GM12878 (cell line): ENCODE data around the gene ZFHX2. TPM values are rescaled to one million over a fixed set of nuclear protein-coding genes. Genes with fewer than 3 reads are reported as not detected.

Experiments used
- ATAC-seq: fragments of 200-7000 bp; cut with Tn5 transposase; 3 replicates; pipeline ENCODE4 v1.9.1; 2020; ENCODE audit warnings: mild to moderate bottlenecking, moderate library complexity
- BruUV-seq: library from RNA; stranded (reverse); fragments of 400-500 nt; replicated peaks from 2 replicates; lab custom pipeline; 2021; lab: Mats Ljungman, UMichigan
- CTCF ChIA-PET: fragments of 300-600 bp; sonication (Branson Sonifier 250); formaldehyde crosslinking; extraction: SDS; loops from one replicate; lab custom pipeline; 2021; ENCODE audit warnings: inconsistent platforms; lab: Yijun Ruan, JAX
- POLR2A ChIA-PET: fragments of 350-600 bp; formaldehyde crosslinking; extraction: SDS; loops from one replicate; lab custom pipeline; 2021; ENCODE audit warnings: inconsistent platforms; lab: Charles Lee
- RAD21 ChIA-PET: fragments of 300-600 bp; sonication (Branson Sonifier 250); formaldehyde crosslinking; loops from one replicate; lab custom pipeline; 2023; ENCODE audit warnings: antibody characterized with exemption; ENCODE audit not compliant: unreplicated experiment; lab: Charles Lee
- SMC1A ChIA-PET: fragments of 300-600 bp; sonication (Branson Sonifier 250); formaldehyde crosslinking; loops from one replicate; lab custom pipeline; 2023; ENCODE audit not compliant: unreplicated experiment, uncharacterized antibody; lab: Charles Lee
- DNase-seq: peaks from one replicate; pipeline ENCODE4 v3.0.0-alpha.2; 2011; ENCODE audit warnings: low read depth, low spot score
- FAIRE-seq: peaks from 3 replicates; lab custom pipeline; 2011; peaks lifted over from hg19 to GRCh38; lab: Jason Lieb, UNC
- H2AFZ ChIP-seq: 2 replicates; pipeline ENCODE4 v1.6.0; 2011; ENCODE audit warnings: low read depth, low read length, control low read depth; ENCODE audit not compliant: control insufficient read depth
- H3K27ac ChIP-seq: 2 replicates; pipeline ENCODE4 v1.5.1; 2011; ENCODE audit warnings: control low read depth; ENCODE audit not compliant: control insufficient read depth, insufficient read depth
- H3K27me3 ChIP-seq, 2 experiments: replicated peaks in 1 of 2; 2 replicates each; pipeline versions ENCODE4 v1.6.0 to v1.6.1; 2011; ENCODE audit warnings: low read length in 1 of 2; ENCODE audit not compliant: control insufficient read depth in 2 of 2, insufficient read depth in 2 of 2
- H3K36me3 ChIP-seq, 2 experiments: 2 replicates each; pipeline ENCODE4 v1.5.1; 2011; ENCODE audit warnings: low read length in 1 of 2; ENCODE audit not compliant: control insufficient read depth in 2 of 2, insufficient read depth in 2 of 2
- H3K4me1 ChIP-seq: 2 replicates; pipeline ENCODE4 v1.6.1; 2011; ENCODE audit warnings: mild to moderate bottlenecking, low read length, moderate library complexity, mixed read lengths; ENCODE audit not compliant: control insufficient read depth, insufficient read depth
- H3K4me2 ChIP-seq: 2 replicates; pipeline ENCODE4 v1.6.0; 2011; ENCODE audit warnings: control low read depth; ENCODE audit not compliant: control insufficient read depth, insufficient read depth
- H3K4me3 ChIP-seq: fragments of 200-600 bp; sonication (generic); 2 replicates; pipeline ENCODE4 v1.5.1; 2016
- H3K79me2 ChIP-seq: 2 replicates; pipeline ENCODE4 v1.6.0; 2011; ENCODE audit warnings: low read length; ENCODE audit not compliant: control insufficient read depth, insufficient read depth
- H3K9ac ChIP-seq: 2 replicates; pipeline ENCODE4 v1.8.0; 2011; ENCODE audit warnings: low read length, control low read depth, mixed read lengths; ENCODE audit not compliant: control insufficient read depth, insufficient read depth
- H3K9me3 ChIP-seq: replicated peaks from 3 replicates; pipeline ENCODE4 v1.5.1; 2011; ENCODE audit warnings: mild to moderate bottlenecking, low read length; ENCODE audit not compliant: control insufficient read depth, insufficient read depth
- H4K20me1 ChIP-seq: 2 replicates; pipeline ENCODE4 v1.6.0; 2011; ENCODE audit not compliant: control insufficient read depth, insufficient read depth
- EED ChIP-seq: sonication (generic); IDR thresholded peaks from 2 replicates; pipeline ENCODE4 v1.6.1; 2016; ENCODE audit warnings: antibody characterized with exemption, low read depth
- JUND ChIP-seq: IDR thresholded peaks from 2 replicates; pipeline ENCODE4 v1.6.1; 2012; ENCODE audit warnings: low read depth, mild to moderate bottlenecking, low read length, improper control_type of control experiment, moderate library complexity
- POLR2A ChIP-seq: IDR thresholded peaks from 2 replicates; pipeline ENCODE4 v1.6.1; 2011; ENCODE audit warnings: low read depth, mild to moderate bottlenecking, low read length
- POU2F2 ChIP-seq: IDR thresholded peaks from 3 replicates; pipeline ENCODE4 v1.6.1; 2011; ENCODE audit warnings: low read depth, mild to moderate bottlenecking, low read length, borderline replicate concordance
- RAD51 ChIP-seq: fragments of 450-650 bp; IDR thresholded peaks from 2 replicates; pipeline ENCODE4 v1.6.1; 2016; ENCODE audit warnings: moderate library complexity, mild to moderate bottlenecking, inconsistent platforms
- STAT1 ChIP-seq: fragments of 450-650 bp; conservative IDR thresholded peaks from 2 replicates; pipeline ENCODE4 v1.6.1; 2014; ENCODE audit warnings: antibody characterized with exemption, mild to moderate bottlenecking
- ZNF217 ChIP-seq: fragments of 450-650 bp; IDR thresholded peaks from 2 replicates; pipeline ENCODE4 v1.6.1; 2017; ENCODE audit warnings: antibody characterized with exemption, mild to moderate bottlenecking
- WGBS: methylation state at CpG from one replicate; pipeline ENCODE4 v1.1.6; 2016; ENCODE audit warnings: low lambda C conversion rate; ENCODE audit not compliant: insufficient replicate concordance, insufficient coverage; ENCODE audit errors: missing lambda C conversion rate; 5-methylcytosine and 5-hydroxymethylcytosine counted together
- in situ Hi-C: fragments of 300-500 bp; cut with MboI; formaldehyde crosslinking; loops from 9 replicates; pipeline ENCODE4 v1.14.3; 2018; ENCODE audit warnings: mixed read lengths
- intact Hi-C: fragments of 100-400 bp; cut with micrococcal nuclease; formaldehyde crosslinking; loops from one replicate; pipeline ENCODE4 v1.14.2; 2022; ENCODE audit not compliant: unreplicated experiment
- polyA plus RNA-seq, 11 experiments: library from polyadenylated mRNA; depleted of rRNA in 4 of 11; unstranded in 6 of 11; stranded (reverse) in 5 of 11; fragments of >200 nt; fragmentation: Nextera tagmentation in 4 of 11; fragmentation: Illumina TruSeq in 1 of 11; extraction: Ambion mirVana in 4 of 11; extraction: Trizol in 1 of 11; gene quantifications; 1 replicate in 1 of 11; 2 replicates in 10 of 11; pipeline versions ENCODE4 v1.2.1 to v1.2.3, GENCODE V29; 2011 to 2016; ENCODE audit warnings: inconsistent platforms in 2 of 11, missing spikeins in 2 of 11, low read depth in 1 of 11
- total RNA-seq, 4 experiments: library from RNA; depleted of rRNA in 3 of 4; stranded (reverse); fragments of >200 nt in 3 of 4; fragmentation: Illumina TruSeq in 1 of 4; extraction: Trizol in 1 of 4; gene quantifications; 2 replicates each; pipeline versions ENCODE4 v1.2.1 to v1.2.3, GENCODE V29; 2013 to 2021

ZFHX2 gene
- total and polyA plus RNA-seq, 10 of the 15 experiments (the other 5 are each of a cell fraction or from before 2014, with no cell fraction given) = 0.27 to 2.2 (median 0.55) TPM

DNA sequence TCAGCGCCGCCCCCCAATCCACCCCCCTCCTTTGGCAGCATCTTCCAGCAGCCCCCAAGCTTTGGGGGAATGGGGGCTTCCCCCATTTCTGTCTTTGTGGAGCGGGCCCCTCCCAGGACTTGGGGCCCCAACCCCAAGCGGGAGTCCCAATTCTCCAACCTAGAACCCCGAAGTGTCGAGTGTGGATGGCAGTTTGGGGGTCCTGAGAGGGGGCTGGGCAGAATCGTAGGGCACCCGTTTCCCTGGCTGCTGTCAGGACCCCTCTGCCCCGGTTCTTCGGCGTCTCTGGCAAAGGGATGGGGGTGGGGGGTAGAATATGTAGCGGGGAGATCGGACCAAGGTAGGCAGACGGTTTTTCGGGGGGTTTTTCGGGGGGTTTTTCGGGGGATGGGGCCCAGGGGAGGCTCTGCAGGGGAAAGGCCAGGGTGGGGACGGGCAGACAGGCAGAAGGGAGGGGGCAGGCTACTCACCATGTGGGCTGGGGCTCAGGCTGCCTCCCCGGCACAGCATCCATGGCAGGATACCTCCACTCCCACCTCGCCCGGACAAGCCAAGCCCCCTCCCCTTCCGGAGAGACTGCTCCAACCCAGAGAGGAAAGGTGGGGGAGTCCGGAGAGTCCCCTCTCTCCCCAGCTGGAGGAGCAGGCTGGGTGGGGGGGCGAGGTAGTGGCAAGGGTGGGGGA, 26.3 kb upstream of the ZFHX2 start:
- ATAC-seq = peak; percentile 55
- TF ChIP-seq POLR2A (peak; percentile 46; the same call in 1 of the 2 replicates), EED (peak; percentile 22; the same call in 1 of the 2 replicates), JUND (no peak), POU2F2 (0 out of 3 replicates have a peak, but pooled peaks have one; percentile 13), ZNF217 (no peak), STAT1 (no peak), RAD51 (no peak)
- TF ChIP-seq, all 136 proteins: peak for 3
- Histone ChIP-seq H3K36me3 (no peaks in the 10 kb centered on the region), H3K27ac (no peak overlapping the region), H2AFZ (no peak overlapping the region; the same call in 1 of the 2 replicates), H3K79me2 (no peaks in the 10 kb centered on the region), H3K4me2 (peak overlapping the region; percentile 44; the same call in 1 of the 2 replicates), H3K27me3 (peaks cover 2% of the 10 kb centered on the region in 2 experiments; a peak in 2 of 4 replicates), H3K9ac (peak overlapping the region; percentile 44), H3K4me3 (peak overlapping the region; percentile 44; the same call in 1 of the 2 replicates), H4K20me1 (no peaks in the 10 kb centered on the region), H3K9me3 (no peaks in the 10 kb centered on the region), H3K4me1 (peaks cover 2% of the 10 kb centered on the region; the same call in 1 of the 2 replicates)
- 0% methylated on average over 13 of the region's 24 CpGs for WGBS
- ChIA-PET CTCF (interaction anchor here (0.6 to 0.8 kb wide), 2 partner anchors 277 to 983 kb away, joined by 3 to 4 read pairs; no protein-coding TSS in a partner anchor), SMC1A (interaction anchor here (0.6 to 2.1 kb wide), 3 partner anchors 11 to 762 kb away, joined by 3 to 9 read pairs (median 3); no protein-coding TSS in a partner anchor), POLR2A (interaction anchor here (0.6 kb wide), 1 partner anchor 1092 kb away, joined by 4 read pairs; no protein-coding TSS in a partner anchor), RAD21 (no interaction called here)
- no peak for DNase-seq
- intact Hi-C loops (no loop called here), in situ Hi-C loops (no loop called here)
- no TSS peak for BruUV-seq
- FAIRE-seq = no peak
